PC-9 (cell line): ENCODE results near the gene VWA8. TPM values are rescaled to one million over a fixed set of nuclear protein-coding genes. Genes with fewer than 3 reads are reported as not detected.
A peak's percentile ranks its signal among the peaks of the same experiment; 100 is the strongest.

Experiments
- BruUV-seq: library from RNA; stranded (reverse); fragments of 400-500 nt; replicated peaks from 2 replicates; lab custom pipeline; 2021; lab: Mats Ljungman, UMichigan
- CTCF ChIA-PET: fragments of 300-600 bp; sonication (Branson Sonifier 250); formaldehyde crosslinking; loops from one replicate; lab custom pipeline; 2022; ENCODE audit warnings: antibody characterized with exemption; lab: Charles Lee
- POLR2A ChIA-PET: fragments of 300-600 bp; sonication (Branson Sonifier 250); formaldehyde crosslinking; loops from one replicate; lab custom pipeline; 2022; ENCODE audit warnings: antibody characterized with exemption; ENCODE audit not compliant: unreplicated experiment; lab: Charles Lee
- DNase-seq, 2 experiments: peaks; one replicate each; pipeline versions ENCODE4 v3.0.0 to v3.0.0-alpha.2; 2015 to 2022; ENCODE audit warnings: mixed read lengths in 1 of 2
- H2AFZ ChIP-seq: fragments of 200-600 bp; sonication (generic); 2 replicates; pipeline ENCODE4 v1.8.1; 2017; ENCODE audit warnings: antibody characterized with exemption
- H3F3A ChIP-seq: fragments of 200-600 bp; sonication (generic); 2 replicates; pipeline ENCODE4 v1.8.1; 2017; ENCODE audit warnings: antibody characterized with exemption, mild to moderate bottlenecking, low read depth; ENCODE audit not compliant: insufficient read depth
- H3K27ac ChIP-seq: fragments of 200-600 bp; sonication (generic); 2 replicates; pipeline ENCODE4 v1.6.1; 2016; ENCODE audit warnings: mixed run types
- H3K27me3 ChIP-seq: fragments of 200-600 bp; sonication (generic); 2 replicates; pipeline ENCODE4 v1.6.1; 2016; ENCODE audit warnings: low read depth, mixed run types; ENCODE audit not compliant: insufficient read depth
- H3K36me3 ChIP-seq: fragments of 200-600 bp; sonication (generic); 2 replicates; pipeline ENCODE4 v1.6.1; 2016; ENCODE audit warnings: low read depth, mixed run types
- H3K4me1 ChIP-seq: fragments of 200-600 bp; sonication (generic); replicated peaks from 2 replicates; pipeline ENCODE4 v1.6.1; 2016; ENCODE audit warnings: mixed run types; ENCODE audit not compliant: insufficient read depth
- H3K4me2 ChIP-seq: fragments of 200-600 bp; sonication (generic); 2 replicates; pipeline ENCODE4 v1.6.1; 2017; ENCODE audit warnings: mixed run types
- H3K4me3 ChIP-seq: fragments of 200-600 bp; sonication (generic); 2 replicates; pipeline ENCODE4 v1.6.1; 2016; ENCODE audit warnings: mixed run types
- H3K79me2 ChIP-seq: fragments of 200-600 bp; sonication (generic); 2 replicates; pipeline ENCODE4 v1.6.1; 2017; ENCODE audit warnings: low read depth, mixed run types
- H3K9me2 ChIP-seq: fragments of 200-600 bp; sonication (generic); 2 replicates; pipeline ENCODE4 v1.8.1; 2017; ENCODE audit warnings: mild to moderate bottlenecking; ENCODE audit not compliant: insufficient read depth
- H3K9me3 ChIP-seq: fragments of 200-600 bp; sonication (generic); 2 replicates; pipeline ENCODE4 v1.8.1; 2016; ENCODE audit warnings: low read depth; ENCODE audit not compliant: insufficient read depth
- H4K20me1 ChIP-seq: fragments of 200-600 bp; sonication (generic); 2 replicates; pipeline ENCODE4 v1.8.1; 2017; ENCODE audit not compliant: insufficient read depth
- CTCF ChIP-seq: fragments of 200-600 bp; sonication (generic); conservative IDR thresholded peaks from 2 replicates; pipeline ENCODE4 v1.6.1; 2017; ENCODE audit warnings: mixed run types, antibody characterized with exemption, mild to moderate bottlenecking, moderate library complexity
- EZH2 ChIP-seq: fragments of 200-600 bp; sonication (generic); IDR thresholded peaks from 2 replicates; pipeline ENCODE4 v1.8.0; 2017; ENCODE audit warnings: antibody characterized with exemption, low read depth
- intact Hi-C: fragments of 100-400 bp; cut with micrococcal nuclease; formaldehyde crosslinking; loops from one replicate; pipeline ENCODE4 v1.10.0; 2022; ENCODE audit not compliant: unreplicated experiment
- total RNA-seq: library from RNA; stranded (reverse); gene quantifications from 2 replicates; pipeline ENCODE4 v1.2.3, GENCODE V29; 2021

VWA8 gene
- total RNA-seq, 1 experiment from 2014 or later = 14.1 TPM

GRCh38 chr13:41547251-41548000 lies 413.5 kb downstream of the VWA8 start:
- intact Hi-C loops = loop anchor here (10.0 kb wide), 1 partner anchor 67 kb away; no protein-coding TSS in a partner anchor
- no peaks in the 10 kb centered on the region for H3K36me3 ChIP-seq
- H4K20me1 ChIP-seq = no peaks in the 10 kb centered on the region
- no peak overlapping the region for H3K4me2 ChIP-seq
- no peak for DNase-seq
- ChIA-PET POLR2A (no interaction called here), CTCF (no interaction called here)
- H3F3A ChIP-seq = no peaks in the 10 kb centered on the region
- TF ChIP-seq EZH2 = no peak
- no peak for TF ChIP-seq CTCF
- H3K79me2 ChIP-seq = no peaks in the 10 kb centered on the region
- no peaks in the 10 kb centered on the region for H3K4me1 ChIP-seq
- no peak overlapping the region for H3K27ac ChIP-seq
- no peaks in the 10 kb centered on the region for H3K9me3 ChIP-seq
- no TSS peak for BruUV-seq
- no peaks in the 10 kb centered on the region for H3K9me2 ChIP-seq
- H3K4me3 ChIP-seq = no peak overlapping the region
- H2AFZ ChIP-seq = no peak overlapping the region
- no peaks in the 10 kb centered on the region for H3K27me3 ChIP-seq

GRCh38 chr13:41546372-41547190 lies 414.3 kb downstream of the VWA8 start:
- H3K79me2 ChIP-seq = no peaks in the 10 kb centered on the region
- no peaks in the 10 kb centered on the region for H4K20me1 ChIP-seq
- H3K4me1 ChIP-seq = no peaks in the 10 kb centered on the region
- H3K27me3 ChIP-seq = no peaks in the 10 kb centered on the region
- peak in 1 of 2 experiments; percentile 16 for DNase-seq
- H3K9me2 ChIP-seq = no peaks in the 10 kb centered on the region
- no peaks in the 10 kb centered on the region for H3K36me3 ChIP-seq
- H3K27ac ChIP-seq = no peak overlapping the region
- ChIA-PET POLR2A (no interaction called here), CTCF (no interaction called here)
- intact Hi-C loops = loop anchor here (10.0 kb wide), 1 partner anchor 68 kb away; no protein-coding TSS in a partner anchor
- H3F3A ChIP-seq = no peaks in the 10 kb centered on the region
- TF ChIP-seq CTCF = no peak
- no peak for TF ChIP-seq EZH2
- no peak overlapping the region for H3K4me3 ChIP-seq
- H3K9me3 ChIP-seq = no peaks in the 10 kb centered on the region
- no peak overlapping the region for H2AFZ ChIP-seq
- no TSS peak for BruUV-seq
- no peak overlapping the region for H3K4me2 ChIP-seq

GRCh38 chr13:41545432-41545707 lies 415.5 kb downstream of the VWA8 start:
- H2AFZ ChIP-seq = no peak overlapping the region
- no peaks in the 10 kb centered on the region for H3K9me3 ChIP-seq
- ChIA-PET CTCF (no interaction called here), POLR2A (no interaction called here)
- H3K27ac ChIP-seq = no peak overlapping the region
- no peaks in the 10 kb centered on the region for H3K27me3 ChIP-seq
- no peaks in the 10 kb centered on the region for H3K36me3 ChIP-seq
- H3K9me2 ChIP-seq = no peaks in the 10 kb centered on the region
- intact Hi-C loops = loop anchor here (10.0 kb wide), 1 partner anchor 69 kb away; no protein-coding TSS in a partner anchor
- no peak for DNase-seq
- no peaks in the 10 kb centered on the region for H3K79me2 ChIP-seq
- no TSS peak for BruUV-seq
- no peak overlapping the region for H3K4me2 ChIP-seq
- no peaks in the 10 kb centered on the region for H4K20me1 ChIP-seq
- TF ChIP-seq EZH2 (no peak), CTCF (no peak)
- no peak overlapping the region for H3K4me3 ChIP-seq
- H3F3A ChIP-seq = no peaks in the 10 kb centered on the region
- H3K4me1 ChIP-seq = no peaks in the 10 kb centered on the region
